Measurements from ENCODE around the gene FGFR2. TPM values are rescaled to one million over a fixed set of nuclear protein-coding genes. Genes with fewer than 3 reads are reported as not detected.
A peak's percentile ranks its signal among the peaks of the same experiment; 100 is the strongest.

FGFR2 gene
- polyA plus RNA-seq, 4 donors, result 1.1 to 31.2 (median 2.6) TPM

GRCh38 chr10:121503587-121504051 lies 94.6 kb downstream of the FGFR2 start:
- no peaks in the 10 kb centered on the region for H3K9me3 ChIP-seq (ENCODE audit: control insufficient read depth in 2 of 2, insufficient read depth in 1 of 2, low read depth in 1 of 2, low read length in 1 of 2)
- WGBS, 3 donors, result 71 to 86% (median 74%) methylated on average over 6 of the region's 6 CpGs

GRCh38 chr10:121501796-121502195 lies 96.4 kb downstream of the FGFR2 start:
- no peak for FAIRE-seq

More at GRCh38 chr10:121503587-121504051, 94.6 kb downstream of the FGFR2 start:
- Histone ChIP-seq H3K36me3 (ENCODE audit: control insufficient read depth in 3 of 3, insufficient read depth in 2 of 3, low read depth in 1 of 3, low read length in 3 of 3) (peaks cover 0 to 35% (median 0%) of the 10 kb centered on the region in 3 donors), H3K27ac (ENCODE audit: low read depth in 1 of 3, low read length in 2 of 3) (no peak overlapping the region), H3K4me3 (ENCODE audit: low read depth in 1 of 3, low read length in 3 of 3) (no peak overlapping the region), H3K4me1 (ENCODE audit: control insufficient read depth in 3 of 3, insufficient read depth in 2 of 3, low read depth in 1 of 3, low read length in 2 of 3) (no peaks in the 10 kb centered on the region), H3K27me3 (ENCODE audit: control insufficient read depth in 3 of 3, insufficient read depth in 3 of 3, low read length in 3 of 3) (no peaks in the 10 kb centered on the region)
- no peak for DNase-seq
- FAIRE-seq, result no peak

GRCh38 chr10:121500701-121501332 lies 97.4 kb downstream of the FGFR2 start:
- FAIRE-seq, result no peak
- H3K27ac ChIP-seq (ENCODE audit: low read depth in 1 of 3, low read length in 2 of 3), result no peak overlapping the region
- no peak overlapping the region for H3K4me3 ChIP-seq (ENCODE audit: low read depth in 1 of 3, low read length in 3 of 3)
- WGBS, 3 donors, result 79 to 89% (median 83%) methylated on average over 16 of the region's 16 CpGs
- DNase-seq, result peak in 1 of 2 donors; percentile 16
- H3K9me3 ChIP-seq (ENCODE audit: control insufficient read depth in 2 of 2, insufficient read depth in 1 of 2, low read depth in 1 of 2, low read length in 1 of 2), result no peaks in the 10 kb centered on the region
- no peaks in the 10 kb centered on the region for H3K4me1 ChIP-seq (ENCODE audit: control insufficient read depth in 3 of 3, insufficient read depth in 2 of 3, low read depth in 1 of 3, low read length in 2 of 3)
- peaks cover 0 to 32% (median 0%) of the 10 kb centered on the region in 3 donors for H3K36me3 ChIP-seq (ENCODE audit: control insufficient read depth in 3 of 3, insufficient read depth in 2 of 3, low read depth in 1 of 3, low read length in 3 of 3)
- H3K27me3 ChIP-seq (ENCODE audit: control insufficient read depth in 3 of 3, insufficient read depth in 3 of 3, low read length in 3 of 3), result no peaks in the 10 kb centered on the region

More at GRCh38 chr10:121501796-121502195, 96.4 kb downstream of the FGFR2 start:
- DNase-seq, result no peak
- Histone ChIP-seq H3K36me3 (ENCODE audit: control insufficient read depth in 3 of 3, insufficient read depth in 2 of 3, low read depth in 1 of 3, low read length in 3 of 3) (peaks cover 0 to 33% (median 0%) of the 10 kb centered on the region in 3 donors), H3K27me3 (ENCODE audit: control insufficient read depth in 3 of 3, insufficient read depth in 3 of 3, low read length in 3 of 3) (no peaks in the 10 kb centered on the region), H3K4me3 (ENCODE audit: low read depth in 1 of 3, low read length in 3 of 3) (no peak overlapping the region), H3K4me1 (ENCODE audit: control insufficient read depth in 3 of 3, insufficient read depth in 2 of 3, low read depth in 1 of 3, low read length in 2 of 3) (no peaks in the 10 kb centered on the region), H3K9me3 (ENCODE audit: control insufficient read depth in 2 of 2, insufficient read depth in 1 of 2, low read depth in 1 of 2, low read length in 1 of 2) (no peaks in the 10 kb centered on the region), H3K27ac (ENCODE audit: low read depth in 1 of 3, low read length in 2 of 3) (no peak overlapping the region)
- WGBS, 3 donors, result 82 to 91% (median 83%) methylated on average over 7 of the region's 7 CpGs

GRCh38 chr10:121497513-121498470 lies 100.5 kb downstream of the FGFR2 start:
- H3K36me3 ChIP-seq (ENCODE audit: control insufficient read depth in 3 of 3, insufficient read depth in 2 of 3, low read depth in 1 of 3, low read length in 3 of 3), result peaks cover 0 to 43% (median 0%) of the 10 kb centered on the region in 3 donors
- no peak overlapping the region for H3K27ac ChIP-seq (ENCODE audit: low read depth in 1 of 3, low read length in 2 of 3)
- WGBS, 3 donors, result 59 to 70% (median 64%) methylated on average over 14 of the region's 14 CpGs
- no peaks in the 10 kb centered on the region for H3K4me1 ChIP-seq (ENCODE audit: control insufficient read depth in 3 of 3, insufficient read depth in 2 of 3, low read depth in 1 of 3, low read length in 2 of 3)
- DNase-seq (peak; percentile 11 to 39), FAIRE-seq (no peak)
- no peak overlapping the region for H3K4me3 ChIP-seq (ENCODE audit: low read depth in 1 of 3, low read length in 3 of 3)
- no peaks in the 10 kb centered on the region for H3K27me3 ChIP-seq (ENCODE audit: control insufficient read depth in 3 of 3, insufficient read depth in 3 of 3, low read length in 3 of 3)
- no peaks in the 10 kb centered on the region for H3K9me3 ChIP-seq (ENCODE audit: control insufficient read depth in 2 of 2, insufficient read depth in 1 of 2, low read depth in 1 of 2, low read length in 1 of 2)

GRCh38 chr10:121495719-121496118 lies 102.5 kb downstream of the FGFR2 start:
- DNase-seq (no peak), FAIRE-seq (no peak)
- H3K36me3 ChIP-seq (ENCODE audit: control insufficient read depth in 3 of 3, insufficient read depth in 2 of 3, low read depth in 1 of 3, low read length in 3 of 3), result peaks cover 0 to 48% (median 0%) of the 10 kb centered on the region in 3 donors
- H3K27ac ChIP-seq (ENCODE audit: low read depth in 1 of 3, low read length in 2 of 3), result no peak overlapping the region
- H3K4me3 ChIP-seq (ENCODE audit: low read depth in 1 of 3, low read length in 3 of 3), result no peak overlapping the region
- H3K27me3 ChIP-seq (ENCODE audit: control insufficient read depth in 3 of 3, insufficient read depth in 3 of 3, low read length in 3 of 3), result no peaks in the 10 kb centered on the region
- WGBS, 3 donors, result 83 to 95% (median 87%) methylated on average over 9 of the region's 9 CpGs
- no peaks in the 10 kb centered on the region for H3K9me3 ChIP-seq (ENCODE audit: control insufficient read depth in 2 of 2, insufficient read depth in 1 of 2, low read depth in 1 of 2, low read length in 1 of 2)
- H3K4me1 ChIP-seq (ENCODE audit: control insufficient read depth in 3 of 3, insufficient read depth in 2 of 3, low read depth in 1 of 3, low read length in 2 of 3), result no peaks in the 10 kb centered on the region

GRCh38 chr10:121494296-121494695 lies 103.9 kb downstream of the FGFR2 start:
- no peak overlapping the region for H3K4me3 ChIP-seq (ENCODE audit: low read depth in 1 of 3, low read length in 3 of 3)
- FAIRE-seq (no peak), DNase-seq (no peak)
- WGBS, 3 donors, result 76 to 92% (median 82%) methylated on average over 2 of the region's 2 CpGs
- H3K4me1 ChIP-seq (ENCODE audit: control insufficient read depth in 3 of 3, insufficient read depth in 2 of 3, low read depth in 1 of 3, low read length in 2 of 3), result no peaks in the 10 kb centered on the region
- peaks cover 0 to 44% (median 0%) of the 10 kb centered on the region in 3 donors for H3K36me3 ChIP-seq (ENCODE audit: control insufficient read depth in 3 of 3, insufficient read depth in 2 of 3, low read depth in 1 of 3, low read length in 3 of 3)
- H3K27ac ChIP-seq (ENCODE audit: low read depth in 1 of 3, low read length in 2 of 3), result no peak overlapping the region
- no peaks in the 10 kb centered on the region for H3K9me3 ChIP-seq (ENCODE audit: control insufficient read depth in 2 of 2, insufficient read depth in 1 of 2, low read depth in 1 of 2, low read length in 1 of 2)
- no peaks in the 10 kb centered on the region for H3K27me3 ChIP-seq (ENCODE audit: control insufficient read depth in 3 of 3, insufficient read depth in 3 of 3, low read length in 3 of 3)

GRCh38 chr10:121493521-121493920 lies 104.7 kb downstream of the FGFR2 start:
- Histone ChIP-seq H3K27me3 (ENCODE audit: control insufficient read depth in 3 of 3, insufficient read depth in 3 of 3, low read length in 3 of 3) (no peaks in the 10 kb centered on the region), H3K4me3 (ENCODE audit: low read depth in 1 of 3, low read length in 3 of 3) (no peak overlapping the region), H3K36me3 (ENCODE audit: control insufficient read depth in 3 of 3, insufficient read depth in 2 of 3, low read depth in 1 of 3, low read length in 3 of 3) (peaks cover 0 to 36% (median 0%) of the 10 kb centered on the region in 3 donors), H3K9me3 (ENCODE audit: control insufficient read depth in 2 of 2, insufficient read depth in 1 of 2, low read depth in 1 of 2, low read length in 1 of 2) (no peaks in the 10 kb centered on the region), H3K27ac (ENCODE audit: low read depth in 1 of 3, low read length in 2 of 3) (no peak overlapping the region), H3K4me1 (ENCODE audit: control insufficient read depth in 3 of 3, insufficient read depth in 2 of 3, low read depth in 1 of 3, low read length in 2 of 3) (no peaks in the 10 kb centered on the region)
- no peak for FAIRE-seq
- 62 to 90% (median 89%) methylated on average over 8 of the region's 8 CpGs for WGBS, 3 donors
- DNase-seq, result no peak

GRCh38 chr10:121490871-121491519 lies 107.2 kb downstream of the FGFR2 start:
- no peaks in the 10 kb centered on the region for H3K9me3 ChIP-seq (ENCODE audit: control insufficient read depth in 2 of 2, insufficient read depth in 1 of 2, low read depth in 1 of 2, low read length in 1 of 2)
- H3K4me3 ChIP-seq (ENCODE audit: low read depth in 1 of 3, low read length in 3 of 3), result no peak overlapping the region
- no peak overlapping the region for H3K27ac ChIP-seq (ENCODE audit: low read depth in 1 of 3, low read length in 2 of 3)
- H3K36me3 ChIP-seq (ENCODE audit: control insufficient read depth in 3 of 3, insufficient read depth in 2 of 3, low read depth in 1 of 3, low read length in 3 of 3), result peaks cover 0 to 47% (median 0%) of the 10 kb centered on the region in 3 donors
- DNase-seq, result no peak
- H3K4me1 ChIP-seq (ENCODE audit: control insufficient read depth in 3 of 3, insufficient read depth in 2 of 3, low read depth in 1 of 3, low read length in 2 of 3), result no peaks in the 10 kb centered on the region
- H3K27me3 ChIP-seq (ENCODE audit: control insufficient read depth in 3 of 3, insufficient read depth in 3 of 3, low read length in 3 of 3), result no peaks in the 10 kb centered on the region
- FAIRE-seq, result no peak
- 67 to 83% (median 80%) methylated on average over 17 of the region's 17 CpGs for WGBS, 3 donors

Measured in small intestine (tissue), 7 donors.